ENCODE measurements around the gene MOB3B. TPM values are rescaled to one million over a fixed set of nuclear protein-coding genes. Genes with fewer than 3 reads are reported as not detected.

MOB3B gene
- total RNA-seq, 3 donors from 2014 or later (not counting 1 experiment from before 2014, with no cell fraction given), result 0.23 to 0.30 (median 0.28) TPM

- no peaks in the 10 kb centered on the region for H3K4me1 Mint-ChIP-seq
- H3K27me3 ChIP-seq (ENCODE audit: control insufficient read depth, insufficient read depth, low read length), result no peaks in the 10 kb centered on the region
- no peaks in the 10 kb centered on the region for H3K36me3 Mint-ChIP-seq
- no peak overlapping the region for H3K4me3 Mint-ChIP-seq
- H3K27me3 Mint-ChIP-seq (ENCODE audit: low read depth in 2 of 2), result no peaks in the 10 kb centered on the region
- 80% methylated on average over 5 of the region's 5 CpGs for WGBS (ENCODE audit: insufficient coverage)
- H3K4me1 ChIP-seq (ENCODE audit: control insufficient read depth, insufficient read depth, low read length), result peaks cover 1% of the 10 kb centered on the region
- no peaks in the 10 kb centered on the region for H3K36me3 ChIP-seq (ENCODE audit: control insufficient read depth, insufficient read depth, low read length)
- no peaks in the 10 kb centered on the region for H3K9me3 ChIP-seq (ENCODE audit: control insufficient read depth, insufficient read depth, low read length)
- no peak for ATAC-seq
- DNase-seq, result no peak
- H3K27ac ChIP-seq (ENCODE audit: low read length), result no peak overlapping the region
- intact Hi-C loops (cut with micrococcal nuclease), result no loop called here
- no peaks in the 10 kb centered on the region for H3K9me3 Mint-ChIP-seq
- H3K27ac Mint-ChIP-seq, result no peak overlapping the region
- TF ChIP-seq CTCF (IDR thresholded peaks at IDR 0.05), result no peak
- no peak overlapping the region for H3K4me3 ChIP-seq (ENCODE audit: low read length)
Observed at GRCh38 chr9:27384262-27385014, 145.2 kb downstream of the MOB3B start.

- no peak for DNase-seq
- Histone ChIP-seq H3K4me3 (ENCODE audit: low read length) (no peak overlapping the region), H3K27ac (ENCODE audit: low read length) (no peak overlapping the region), H3K9me3 (ENCODE audit: control insufficient read depth, insufficient read depth, low read length) (no peaks in the 10 kb centered on the region), H3K27me3 (ENCODE audit: control insufficient read depth, insufficient read depth, low read length) (no peaks in the 10 kb centered on the region), H3K36me3 (ENCODE audit: control insufficient read depth, insufficient read depth, low read length) (no peaks in the 10 kb centered on the region), H3K4me1 (ENCODE audit: control insufficient read depth, insufficient read depth, low read length) (peaks cover 9% of the 10 kb centered on the region)
- WGBS (ENCODE audit: insufficient coverage), result no CpG with 5 or more reads among the region's 1 CpG
- TF ChIP-seq CTCF (IDR thresholded peaks at IDR 0.05), result no peak
- no peaks in the 10 kb centered on the region for H3K27me3 Mint-ChIP-seq (ENCODE audit: low read depth in 2 of 2)
- no peak for ATAC-seq
- intact Hi-C loops (cut with micrococcal nuclease), result no loop called here
- no peak overlapping the region for H3K4me3 Mint-ChIP-seq
- H3K4me1 Mint-ChIP-seq, result no peaks in the 10 kb centered on the region
- H3K36me3 Mint-ChIP-seq, result no peaks in the 10 kb centered on the region
- H3K9me3 Mint-ChIP-seq, result no peaks in the 10 kb centered on the region
- no peak overlapping the region for H3K27ac Mint-ChIP-seq
Observed at GRCh38 chr9:27383524-27383923, 146.1 kb downstream of the MOB3B start.

GRCh38 chr9:27382975-27383374 lies 146.6 kb downstream of the MOB3B start:
- no peak overlapping the region for H3K27ac Mint-ChIP-seq
- TF ChIP-seq CTCF (IDR thresholded peaks at IDR 0.05), result no peak

GRCh38 chr9:27382308-27382707 lies 147.3 kb downstream of the MOB3B start:
- no peak overlapping the region for H3K4me3 ChIP-seq (ENCODE audit: low read length)
- Mint-ChIP-seq H3K9me3 (no peaks in the 10 kb centered on the region), H3K27ac (no peak overlapping the region), H3K36me3 (no peaks in the 10 kb centered on the region), H3K4me3 (no peak overlapping the region), H3K27me3 (ENCODE audit: low read depth in 2 of 2) (no peaks in the 10 kb centered on the region), H3K4me1 (no peaks in the 10 kb centered on the region)
- no peak for ATAC-seq
- H3K4me1 ChIP-seq (ENCODE audit: control insufficient read depth, insufficient read depth, low read length), result peaks cover 13% of the 10 kb centered on the region
- no peaks in the 10 kb centered on the region for H3K27me3 ChIP-seq (ENCODE audit: control insufficient read depth, insufficient read depth, low read length)
- intact Hi-C loops (cut with micrococcal nuclease), result no loop called here
- H3K9me3 ChIP-seq (ENCODE audit: control insufficient read depth, insufficient read depth, low read length), result no peaks in the 10 kb centered on the region
- DNase-seq, result no peak
- H3K36me3 ChIP-seq (ENCODE audit: control insufficient read depth, insufficient read depth, low read length), result no peaks in the 10 kb centered on the region
- no peak overlapping the region for H3K27ac ChIP-seq (ENCODE audit: low read length)
- WGBS (ENCODE audit: insufficient coverage), result 91% methylated on average over 3 of the region's 4 CpGs
- TF ChIP-seq CTCF (IDR thresholded peaks at IDR 0.05), result no peak

More at GRCh38 chr9:27382975-27383374, 146.6 kb downstream of the MOB3B start:
- Histone ChIP-seq H3K9me3 (ENCODE audit: control insufficient read depth, insufficient read depth, low read length) (no peaks in the 10 kb centered on the region), H3K27me3 (ENCODE audit: control insufficient read depth, insufficient read depth, low read length) (no peaks in the 10 kb centered on the region), H3K27ac (ENCODE audit: low read length) (no peak overlapping the region), H3K36me3 (ENCODE audit: control insufficient read depth, insufficient read depth, low read length) (no peaks in the 10 kb centered on the region), H3K4me3 (ENCODE audit: low read length) (no peak overlapping the region), H3K4me1 (ENCODE audit: control insufficient read depth, insufficient read depth, low read length) (peaks cover 13% of the 10 kb centered on the region)
- ATAC-seq (no peak), DNase-seq (no peak)
- H3K4me1 Mint-ChIP-seq, result no peaks in the 10 kb centered on the region
- H3K4me3 Mint-ChIP-seq, result no peak overlapping the region
- no peaks in the 10 kb centered on the region for H3K36me3 Mint-ChIP-seq
- intact Hi-C loops (cut with micrococcal nuclease), result no loop called here
- no peaks in the 10 kb centered on the region for H3K9me3 Mint-ChIP-seq
- H3K27me3 Mint-ChIP-seq (ENCODE audit: low read depth in 2 of 2), result no peaks in the 10 kb centered on the region
- WGBS (ENCODE audit: insufficient coverage), result 100% methylated on average over 2 of the region's 2 CpGs

Measured in natural killer cell (primary cell).